ENCODE measurements around the gene TNRC6C. TPM values are rescaled to one million over a fixed set of nuclear protein-coding genes. Genes with fewer than 3 reads are reported as not detected.

Gene TNRC6C
- total RNA-seq, 1 donor from 2014 or later = 13.1 TPM

- H3K4me1 Mint-ChIP-seq (ENCODE audit: unreplicated experiment) = no peaks in the 10 kb centered on the region
- H3K4me3 Mint-ChIP-seq (ENCODE audit: unreplicated experiment) = no peak overlapping the region
- no peaks in the 10 kb centered on the region for H3K36me3 Mint-ChIP-seq (ENCODE audit: low read depth, unreplicated experiment)
- H3K27me3 Mint-ChIP-seq (ENCODE audit: unreplicated experiment) = peaks cover 3% of the 10 kb centered on the region
- peak; percentile 83 for TF ChIP-seq CTCF (IDR thresholded peaks at IDR 0.05; ENCODE audit: unreplicated experiment)
- peak; percentile 49 for DNase-seq (ENCODE audit: low spot score)
- H3K27ac Mint-ChIP-seq (ENCODE audit: unreplicated experiment) = no peak overlapping the region
- H3K9me3 Mint-ChIP-seq (ENCODE audit: unreplicated experiment) = no peaks in the 10 kb centered on the region
Observed at GRCh38 chr17:78013683-78014467, 55.4 kb downstream of the TNRC6C start.

DNA sequence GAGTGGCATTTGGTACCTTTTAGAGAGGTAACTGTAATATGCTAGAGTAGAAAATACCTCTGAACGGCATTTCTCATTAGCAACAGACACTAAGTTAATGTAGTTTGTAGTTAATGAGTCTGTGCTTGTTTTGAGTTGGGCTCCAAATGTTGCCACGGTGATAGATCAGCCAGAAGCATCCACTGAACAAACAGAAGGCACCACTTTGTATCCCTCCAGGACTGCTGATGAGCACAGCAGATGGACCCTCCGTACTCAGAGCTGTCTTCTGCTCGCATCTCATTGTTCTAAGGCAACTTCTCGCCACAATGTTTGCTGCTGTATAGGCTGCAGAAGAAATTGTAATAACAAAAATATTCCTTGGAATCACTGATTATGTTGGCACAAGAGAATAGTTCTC is 56.1 kb downstream of the TNRC6C start:
- Mint-ChIP-seq H3K4me1 (ENCODE audit: unreplicated experiment) (no peaks in the 10 kb centered on the region), H3K27me3 (ENCODE audit: unreplicated experiment) (peaks cover 1% of the 10 kb centered on the region), H3K36me3 (ENCODE audit: low read depth, unreplicated experiment) (no peaks in the 10 kb centered on the region), H3K9me3 (ENCODE audit: unreplicated experiment) (no peaks in the 10 kb centered on the region), H3K27ac (ENCODE audit: unreplicated experiment) (no peak overlapping the region), H3K4me3 (ENCODE audit: unreplicated experiment) (no peak overlapping the region)
- DNase-seq (ENCODE audit: low spot score) = no peak
- TF ChIP-seq CTCF (IDR thresholded peaks at IDR 0.05; ENCODE audit: unreplicated experiment) = no peak

DNA sequence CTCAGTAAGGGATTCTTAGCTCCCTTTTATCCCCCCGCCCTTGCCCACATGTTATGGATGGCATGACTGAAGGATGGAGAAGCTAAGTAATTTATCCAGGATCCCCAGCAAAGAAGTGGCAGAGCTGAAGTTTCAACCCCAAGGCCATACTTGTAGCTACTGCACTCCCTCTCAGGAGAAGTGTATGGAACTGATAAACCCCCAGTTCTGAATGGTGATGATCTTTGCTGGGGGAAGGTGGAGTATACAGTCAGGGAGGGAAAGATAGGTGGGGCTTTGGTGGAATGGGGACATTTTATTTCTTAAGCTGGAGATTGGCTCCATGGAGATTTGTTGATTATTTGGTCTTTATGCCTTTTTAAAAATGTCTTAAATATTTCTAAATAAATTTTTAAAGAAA is 58.3 kb downstream of the TNRC6C start:
- no peak overlapping the region for H3K27ac Mint-ChIP-seq (ENCODE audit: unreplicated experiment)
- no peaks in the 10 kb centered on the region for H3K4me1 Mint-ChIP-seq (ENCODE audit: unreplicated experiment)
- H3K27me3 Mint-ChIP-seq (ENCODE audit: unreplicated experiment) = peaks cover 1% of the 10 kb centered on the region
- no peak for TF ChIP-seq CTCF (IDR thresholded peaks at IDR 0.05; ENCODE audit: unreplicated experiment)
- no peak overlapping the region for H3K4me3 Mint-ChIP-seq (ENCODE audit: unreplicated experiment)
- DNase-seq (ENCODE audit: low spot score) = no peak
- H3K36me3 Mint-ChIP-seq (ENCODE audit: low read depth, unreplicated experiment) = no peaks in the 10 kb centered on the region
- no peaks in the 10 kb centered on the region for H3K9me3 Mint-ChIP-seq (ENCODE audit: unreplicated experiment)

DNA sequence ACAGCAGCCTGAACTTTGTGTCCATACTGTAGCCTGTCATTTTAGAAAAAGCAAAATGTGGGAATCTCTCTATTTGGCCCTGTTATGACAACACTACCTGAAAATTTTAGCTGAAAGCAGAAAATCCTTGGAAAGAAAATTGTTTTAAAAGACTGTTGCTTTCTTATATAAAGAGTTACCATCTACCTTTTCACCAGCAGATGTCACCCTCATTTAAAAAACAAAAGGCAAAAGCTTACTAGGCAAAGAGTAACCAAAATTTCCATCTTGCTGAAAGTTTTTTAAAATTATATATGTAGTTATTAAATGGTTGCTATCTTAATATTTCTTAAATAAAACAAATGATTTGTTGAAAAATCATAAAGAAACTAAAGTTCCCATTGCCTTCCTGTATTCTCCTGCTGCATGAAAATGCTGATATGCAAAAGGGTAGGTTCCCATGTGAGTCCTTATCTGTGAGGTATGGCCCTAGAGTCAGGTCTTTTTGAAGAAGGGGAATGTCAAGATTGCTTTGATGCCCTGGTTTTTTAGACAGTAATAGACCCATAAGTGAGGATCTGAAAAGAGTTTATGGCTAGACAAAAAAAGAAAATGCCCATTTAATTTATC is 61.0 kb downstream of the TNRC6C start:
- no peak for DNase-seq (ENCODE audit: low spot score)
- peak; percentile 68 for TF ChIP-seq CTCF (IDR thresholded peaks at IDR 0.05; ENCODE audit: unreplicated experiment)
- Mint-ChIP-seq H3K27ac (ENCODE audit: unreplicated experiment) (no peak overlapping the region), H3K9me3 (ENCODE audit: unreplicated experiment) (no peaks in the 10 kb centered on the region), H3K4me1 (ENCODE audit: unreplicated experiment) (no peaks in the 10 kb centered on the region), H3K36me3 (ENCODE audit: low read depth, unreplicated experiment) (no peaks in the 10 kb centered on the region), H3K27me3 (ENCODE audit: unreplicated experiment) (no peaks in the 10 kb centered on the region), H3K4me3 (ENCODE audit: unreplicated experiment) (no peak overlapping the region)
